SK-N-MC (cell line): Measurements from ENCODE around the gene PASD1.

Experiments
- EZH2 ChIP-seq: fragments of 200-600 bp; sonication (generic); IDR thresholded peaks from one replicate; pipeline ENCODE4 v1.6.1; 2017; ENCODE audit warnings: antibody characterized with exemption
- FOXP2 ChIP-seq: optimal IDR thresholded peaks from 2 replicates; pipeline ENCODE3; 2011; ENCODE audit warnings: mild to moderate bottlenecking, moderate library complexity; ENCODE audit not compliant: insufficient read depth; ENCODE audit errors: extremely low read length, control extremely low read depth
- POLR2AphosphoS5 ChIP-seq: IDR thresholded peaks from 2 replicates; pipeline ENCODE4 v1.6.1; 2012; ENCODE audit warnings: mild to moderate bottlenecking, low read depth, low read length, borderline replicate concordance

GRCh38 chrX:151564035-151564434 is 560 bp downstream of the PASD1 start:
- no peak for TF ChIP-seq POLR2AphosphoS5
- TF ChIP-seq FOXP2, result no peak
- TF ChIP-seq EZH2, result no peak
